ENCODE data around the gene ERICH6. TPM values are rescaled to one million over a fixed set of nuclear protein-coding genes. Genes with fewer than 3 reads are reported as not detected.

ERICH6 gene
- total RNA-seq, 1 experiment from 2014 or later, result not detected

DNA sequence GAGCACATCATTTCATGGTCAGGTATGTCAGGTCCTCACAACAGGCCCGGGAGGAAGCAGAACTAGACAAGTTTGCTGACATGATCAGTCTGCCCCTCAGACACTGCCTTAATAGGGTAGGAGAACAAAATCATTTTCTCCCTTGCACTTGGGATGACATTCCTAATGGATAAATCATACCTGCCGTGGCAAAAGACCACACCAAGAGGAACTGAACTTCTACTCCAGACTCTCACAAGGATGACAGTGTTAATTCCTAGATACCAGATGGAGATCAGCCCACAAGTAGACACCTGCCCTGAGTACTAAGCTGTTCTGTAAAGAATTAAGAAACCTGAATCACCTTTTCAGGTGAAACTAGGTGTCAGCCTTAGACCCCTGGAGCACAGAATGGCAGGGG, 39.8 kb upstream of the ERICH6 start:
- H3K9me3 ChIP-seq (ENCODE audit: insufficient read depth, low read depth), result no peaks in the 10 kb centered on the region
- H3K36me3 ChIP-seq (ENCODE audit: low read depth), result no peaks in the 10 kb centered on the region
- H2AFZ ChIP-seq, result no peak overlapping the region
- no TSS peak for BruUV-seq (replicated peaks)
- ChIA-PET POLR2A (ENCODE audit: unreplicated experiment) (no interaction called here), CTCF (interaction anchor here (0.6 to 1.0 kb wide), 2 partner anchors 19 to 358 kb away, joined by 3 to 5 read pairs; no protein-coding TSS in a partner anchor)
- peak; percentile 34 to 82 for DNase-seq
- H3K4me1 ChIP-seq (replicated peaks; ENCODE audit: insufficient read depth), result peaks cover 25% of the 10 kb centered on the region
- TF ChIP-seq CTCF (conservative IDR thresholded peaks at IDR 0.05) (no peak), EZH2 (IDR thresholded peaks at IDR 0.05; ENCODE audit: low read depth) (no peak)
- peaks cover 53% of the 10 kb centered on the region for H3K79me2 ChIP-seq (ENCODE audit: low read depth)
- H3K4me2 ChIP-seq, result peak overlapping the region; percentile 21
- no peak overlapping the region for H3K4me3 ChIP-seq
- no peaks in the 10 kb centered on the region for H3K27me3 ChIP-seq (ENCODE audit: insufficient read depth, low read depth)
- peak overlapping the region; percentile 60 for H3K27ac ChIP-seq
- intact Hi-C loops (cut with micrococcal nuclease; ENCODE audit: unreplicated experiment), result loop anchor here (1.0 kb wide), 1 partner anchor 8 kb away; no protein-coding TSS in a partner anchor
- H3F3A ChIP-seq (ENCODE audit: insufficient read depth, low read depth), result peaks cover 13% of the 10 kb centered on the region
- peaks cover 14% of the 10 kb centered on the region; the same call in 1 of the 2 replicates for H4K20me1 ChIP-seq (ENCODE audit: insufficient read depth)
- no peaks in the 10 kb centered on the region for H3K9me2 ChIP-seq (ENCODE audit: insufficient read depth)

DNA sequence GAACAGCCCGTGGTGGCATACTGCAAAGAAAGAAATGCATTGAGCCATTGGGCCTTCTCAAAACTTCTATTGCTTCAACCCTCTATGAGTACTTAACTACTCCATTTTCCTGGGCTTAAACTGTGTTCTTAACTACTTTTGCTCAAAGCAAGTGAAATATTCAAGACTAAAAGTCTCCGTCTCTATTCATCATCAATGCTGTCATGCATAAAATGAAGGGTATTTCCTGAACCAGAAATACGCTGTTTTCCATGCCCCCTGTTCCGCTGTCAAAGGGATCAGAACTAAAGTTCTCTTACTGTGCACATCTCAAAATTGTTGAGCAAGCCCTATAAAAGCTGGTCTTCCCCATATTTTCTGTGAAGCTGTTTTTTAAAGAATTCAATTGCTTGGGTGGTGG, 39.0 kb upstream of the ERICH6 start:
- peaks cover 34% of the 10 kb centered on the region for H3K4me1 ChIP-seq (replicated peaks; ENCODE audit: insufficient read depth)
- POLR2A ChIA-PET (ENCODE audit: unreplicated experiment), result no interaction called here
- intact Hi-C loops (cut with micrococcal nuclease; ENCODE audit: unreplicated experiment), result loop anchor here (1.0 kb wide), 1 partner anchor 9 kb away; no protein-coding TSS in a partner anchor
- no peak for DNase-seq
- BruUV-seq (replicated peaks), result no TSS peak
- H3K79me2 ChIP-seq (ENCODE audit: low read depth), result peaks cover 46% of the 10 kb centered on the region
- H3K9me2 ChIP-seq (ENCODE audit: insufficient read depth), result no peaks in the 10 kb centered on the region
- no peak overlapping the region for H3K4me2 ChIP-seq
- H3K4me3 ChIP-seq, result no peak overlapping the region
- H3K36me3 ChIP-seq (ENCODE audit: low read depth), result no peaks in the 10 kb centered on the region
- no peaks in the 10 kb centered on the region for H3K27me3 ChIP-seq (ENCODE audit: insufficient read depth, low read depth)
- H2AFZ ChIP-seq, result no peak overlapping the region
- peak overlapping the region; percentile 60; the same call in 1 of the 2 replicates for H3K27ac ChIP-seq
- H3F3A ChIP-seq (ENCODE audit: insufficient read depth, low read depth), result peaks cover 19% of the 10 kb centered on the region
- peaks cover 12% of the 10 kb centered on the region; the same call in 1 of the 2 replicates for H4K20me1 ChIP-seq (ENCODE audit: insufficient read depth)
- no peaks in the 10 kb centered on the region for H3K9me3 ChIP-seq (ENCODE audit: insufficient read depth, low read depth)
- TF ChIP-seq EZH2 (IDR thresholded peaks at IDR 0.05; ENCODE audit: low read depth), result no peak
- no peak for TF ChIP-seq CTCF (conservative IDR thresholded peaks at IDR 0.05)
- CTCF ChIA-PET, result interaction anchor here (0.7 kb wide), 1 partner anchor 15 kb away, joined by 4 read pairs; no protein-coding TSS in a partner anchor

DNA sequence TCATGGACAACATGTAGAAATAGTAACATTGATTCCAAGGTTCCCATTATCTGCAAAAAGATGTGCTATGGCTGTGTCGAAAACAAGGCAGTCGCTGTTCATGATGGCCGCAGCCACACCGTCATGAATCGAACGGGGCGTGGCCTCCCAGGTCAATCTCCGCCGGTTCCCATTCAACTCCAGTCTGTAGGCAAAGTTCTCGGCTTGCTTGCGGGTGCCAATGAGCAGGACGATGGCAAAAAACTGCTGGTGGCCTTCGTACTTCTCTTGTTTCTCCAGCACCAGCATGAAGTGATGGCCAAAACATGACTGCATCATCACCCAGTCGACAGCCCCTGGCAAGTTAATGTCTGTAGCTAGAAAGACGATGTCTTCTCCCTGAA, 38.4 kb upstream of the ERICH6 start:
- Histone ChIP-seq H4K20me1 (ENCODE audit: insufficient read depth) (peaks cover 12% of the 10 kb centered on the region; the same call in 1 of the 2 replicates), H3K27ac (no peak overlapping the region), H3K36me3 (ENCODE audit: low read depth) (no peaks in the 10 kb centered on the region), H3K79me2 (ENCODE audit: low read depth) (peaks cover 42% of the 10 kb centered on the region), H2AFZ (no peak overlapping the region), H3K9me3 (ENCODE audit: insufficient read depth, low read depth) (no peaks in the 10 kb centered on the region), H3K4me2 (no peak overlapping the region), H3K4me1 (replicated peaks; ENCODE audit: insufficient read depth) (peaks cover 38% of the 10 kb centered on the region), H3K4me3 (no peak overlapping the region), H3F3A (ENCODE audit: insufficient read depth, low read depth) (peaks cover 19% of the 10 kb centered on the region), H3K9me2 (ENCODE audit: insufficient read depth) (no peaks in the 10 kb centered on the region), H3K27me3 (ENCODE audit: insufficient read depth, low read depth) (no peaks in the 10 kb centered on the region)
- ChIA-PET CTCF (no interaction called here), POLR2A (ENCODE audit: unreplicated experiment) (no interaction called here)
- no peak for DNase-seq
- no TSS peak for BruUV-seq (replicated peaks)
- TF ChIP-seq EZH2 (IDR thresholded peaks at IDR 0.05; ENCODE audit: low read depth) (no peak), CTCF (conservative IDR thresholded peaks at IDR 0.05) (no peak)
- intact Hi-C loops (cut with micrococcal nuclease; ENCODE audit: unreplicated experiment), result no loop called here

Data from PC-9 (cell line).